ENCODE measurements around the gene SKI.
"Not testable (repeated sequence)": the region's sequence is repeated elsewhere in the genome, so short reads cannot be mapped to it uniquely, and the experiment has no call there.

SKI gene

DNA sequence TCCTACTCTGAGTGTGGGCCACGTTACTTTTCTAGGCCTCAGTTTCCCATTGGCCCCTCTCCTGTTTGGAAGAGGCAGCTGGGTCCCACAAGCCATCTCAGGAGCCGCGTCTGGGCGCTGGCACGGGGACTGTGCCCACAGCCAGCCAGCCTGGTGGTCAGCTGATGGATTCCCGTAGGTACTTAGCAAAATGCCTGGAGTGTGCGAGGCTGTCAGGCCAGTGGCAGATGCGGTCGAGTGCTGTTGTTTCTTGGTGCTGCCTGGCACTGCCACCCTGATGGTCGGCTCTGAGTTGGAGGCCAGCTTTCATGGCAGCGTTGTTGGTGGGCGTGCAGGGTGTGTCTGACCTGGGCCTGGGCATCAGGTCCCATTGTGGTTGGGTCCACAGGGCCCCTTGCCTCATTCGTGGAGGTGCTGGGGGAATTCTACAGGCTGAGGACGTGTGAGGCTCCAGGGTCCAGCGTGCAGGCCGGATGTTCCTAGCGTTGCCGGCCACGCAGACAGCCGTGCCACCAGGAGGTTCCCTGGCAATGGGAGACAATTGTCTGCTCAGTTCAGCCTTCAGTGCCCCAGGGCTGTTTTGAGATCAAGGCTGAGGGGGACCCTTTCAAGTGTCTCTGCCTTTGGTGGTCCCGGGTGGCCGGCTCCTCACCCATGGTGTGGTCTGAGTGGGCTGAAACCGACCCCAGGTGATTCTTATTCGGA, 20.9 kb downstream of the SKI start:
- DNase-seq, result no peak

DNA sequence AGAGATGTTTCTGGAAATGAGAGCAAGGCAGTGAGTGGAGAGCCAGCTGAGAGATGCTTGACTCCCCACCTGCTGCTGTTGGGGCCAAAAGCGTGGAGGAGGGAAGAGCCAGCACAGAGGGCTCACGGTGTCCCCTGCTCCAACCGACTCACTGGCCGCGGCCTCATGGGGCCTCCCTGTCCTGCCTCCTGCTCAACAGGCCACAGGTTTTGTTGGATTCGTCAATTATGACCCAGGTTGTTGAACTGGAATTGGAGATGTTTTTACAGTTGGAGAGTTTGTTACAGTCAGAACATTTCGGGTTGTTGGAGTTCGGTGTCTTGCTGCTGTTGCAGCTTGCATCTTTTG, 21.4 kb downstream of the SKI start:
- no peak for DNase-seq

DNA sequence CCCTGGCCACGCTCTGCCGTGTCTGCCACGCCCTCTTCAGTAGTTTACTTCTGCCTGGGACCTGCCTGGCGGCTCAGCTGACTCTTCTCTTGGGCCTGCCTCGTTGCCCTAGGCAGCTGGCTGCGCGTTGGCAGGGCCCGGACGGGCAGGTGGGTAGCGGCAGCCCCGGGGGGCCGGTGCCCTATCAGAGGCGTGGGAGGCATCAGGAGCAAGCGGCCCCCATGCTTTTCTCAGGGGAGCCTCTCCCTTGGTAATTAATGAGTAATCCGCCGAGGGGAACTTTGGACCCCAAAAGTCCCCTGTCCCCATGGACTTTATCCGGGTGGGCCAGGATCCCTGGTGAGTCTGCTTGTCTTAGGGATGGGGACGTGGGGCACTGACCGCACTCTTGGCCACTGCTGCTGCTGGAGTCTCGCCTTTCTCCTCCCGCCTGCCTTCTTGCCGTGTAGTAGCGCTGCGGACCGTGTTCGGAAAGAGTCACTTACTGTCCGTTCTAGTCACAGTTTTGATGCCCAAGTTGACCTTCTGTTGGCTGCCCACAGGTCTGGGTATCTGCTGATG, 22.7 kb downstream of the SKI start:
- DNase-seq, result no peak

DNA sequence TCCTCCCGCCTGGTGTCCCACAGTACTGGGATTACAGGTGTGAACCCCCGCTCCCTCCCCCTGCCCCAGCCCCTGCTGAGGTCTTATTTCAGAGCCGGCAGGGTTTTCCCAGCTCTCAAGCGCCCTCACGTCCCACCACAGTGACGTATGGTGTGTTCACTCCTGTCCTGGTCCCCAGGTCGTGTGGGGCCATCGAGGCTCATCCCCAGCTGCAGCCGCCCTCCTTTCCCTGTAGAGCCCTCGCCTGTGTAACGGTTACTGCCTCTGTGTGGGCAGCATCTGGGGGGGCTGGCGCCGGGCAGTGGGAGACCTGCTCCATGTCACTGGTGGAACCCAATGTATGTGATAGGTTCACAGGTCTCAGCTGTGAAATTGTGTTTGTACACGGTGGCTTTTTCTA, 23.2 kb downstream of the SKI start:
- DNase-seq, result no peak

DNA sequence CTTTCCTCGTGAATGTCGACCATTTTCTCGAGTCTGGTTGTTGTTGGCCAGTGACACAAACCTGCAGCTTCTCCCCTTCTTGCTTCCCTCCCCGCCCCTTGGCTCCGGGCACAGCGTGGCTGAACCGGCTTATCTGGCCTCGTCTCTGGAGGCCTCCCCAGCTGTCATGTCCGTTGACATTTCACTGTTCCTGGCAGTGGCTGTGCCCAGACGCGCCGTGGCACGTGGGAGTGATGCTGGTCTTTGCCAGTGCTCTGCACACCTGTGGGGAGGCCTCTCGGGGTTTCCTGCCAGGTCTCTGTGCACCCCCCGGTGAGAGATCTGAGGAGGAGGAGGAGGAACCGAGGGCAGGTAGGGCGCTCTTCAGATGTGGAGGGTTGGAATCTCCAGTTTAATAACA, 23.7 kb downstream of the SKI start:
- no peak for DNase-seq

DNA sequence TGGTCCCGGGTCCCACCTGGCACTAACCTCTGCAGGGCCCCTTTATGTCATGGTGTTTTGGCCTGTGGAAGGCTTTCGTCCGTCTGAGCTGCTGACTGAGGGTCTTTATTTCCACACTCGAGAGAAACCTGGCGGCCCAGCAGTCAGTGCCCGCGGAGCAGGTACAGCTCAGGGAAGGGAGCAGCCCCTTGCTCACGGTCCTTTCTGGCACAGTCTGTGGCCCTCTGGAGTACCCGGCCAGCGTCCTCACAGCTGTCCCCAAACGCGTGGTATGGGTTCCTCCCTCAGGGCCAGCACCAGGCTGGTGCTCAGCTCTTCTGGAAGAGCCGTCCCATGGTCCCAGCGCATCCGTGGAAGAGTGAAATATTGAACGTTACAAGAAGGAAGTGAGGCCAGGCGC, 24.3 kb downstream of the SKI start:
- no peak for DNase-seq

DNA sequence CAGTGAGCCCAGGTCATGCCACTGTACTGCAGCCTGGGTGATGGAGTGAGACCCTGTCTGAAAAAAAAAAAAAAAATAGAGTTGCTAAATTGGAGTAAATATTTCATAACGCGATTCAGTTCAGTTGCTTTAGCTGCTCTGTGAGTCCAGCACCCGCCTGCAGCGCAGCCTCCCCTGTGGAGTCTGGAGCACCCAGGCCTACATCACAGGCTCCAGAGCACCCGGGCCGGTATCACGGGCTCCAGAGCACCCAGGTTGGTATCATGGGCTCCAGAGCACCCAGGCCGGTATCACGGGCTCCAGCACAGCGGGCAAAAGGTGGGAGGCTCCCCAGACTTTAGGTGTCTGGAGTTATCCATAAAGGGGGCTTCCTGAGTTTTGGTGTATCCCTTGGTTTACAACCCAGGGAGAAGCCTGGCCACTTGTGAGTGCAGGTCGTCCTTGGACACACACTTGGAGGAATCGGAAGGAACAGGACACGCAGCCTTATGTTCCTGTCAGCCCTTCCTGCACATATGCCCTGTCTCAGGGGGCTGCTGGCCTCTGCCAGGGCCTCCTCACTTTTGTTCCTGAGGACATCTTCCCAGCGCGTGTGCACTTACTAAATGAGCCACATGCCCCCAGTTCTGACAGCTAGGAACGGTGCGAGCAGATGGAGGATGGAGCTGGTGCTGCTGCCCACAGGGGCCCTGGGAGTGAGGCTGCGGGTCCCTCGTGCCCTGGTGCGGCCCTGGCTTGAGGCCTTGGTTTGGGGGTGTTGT, 25.1 kb downstream of the SKI start:
- DNase-seq, result no peak

DNA sequence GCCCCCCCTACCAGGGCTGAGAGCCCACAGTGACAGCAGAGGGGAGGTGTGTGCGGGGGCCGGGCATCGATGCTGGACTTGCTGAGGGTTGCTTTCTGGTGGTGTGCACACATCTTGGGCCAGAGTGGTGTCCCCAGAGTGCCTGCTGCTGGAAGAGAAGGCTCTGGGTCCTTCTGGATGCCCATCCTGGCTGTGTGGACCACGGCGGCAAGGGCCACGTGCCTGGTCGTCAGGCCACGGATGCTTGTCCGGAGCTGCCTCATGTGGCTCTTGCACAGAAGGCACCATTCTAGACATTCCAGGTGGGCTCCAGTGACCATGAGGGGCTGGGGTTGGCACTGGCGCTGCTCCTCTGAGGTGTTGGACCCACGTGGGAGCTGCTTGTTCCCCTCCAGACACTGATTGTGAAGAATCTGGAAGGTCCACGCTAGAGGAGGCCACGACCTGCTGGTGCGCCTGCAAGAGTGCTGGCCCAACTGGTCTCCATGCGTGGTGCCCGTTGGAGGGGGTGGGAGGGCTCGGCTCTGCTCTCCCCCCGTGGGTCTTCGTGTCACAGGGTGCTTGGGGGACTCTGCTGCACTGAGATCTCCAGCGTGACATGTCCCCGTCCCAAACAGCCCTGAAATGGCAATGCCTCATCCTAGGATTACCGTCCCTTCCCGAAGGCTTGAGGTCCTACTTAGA, 25.8 kb downstream of the SKI start:
- no peak for DNase-seq

DNA sequence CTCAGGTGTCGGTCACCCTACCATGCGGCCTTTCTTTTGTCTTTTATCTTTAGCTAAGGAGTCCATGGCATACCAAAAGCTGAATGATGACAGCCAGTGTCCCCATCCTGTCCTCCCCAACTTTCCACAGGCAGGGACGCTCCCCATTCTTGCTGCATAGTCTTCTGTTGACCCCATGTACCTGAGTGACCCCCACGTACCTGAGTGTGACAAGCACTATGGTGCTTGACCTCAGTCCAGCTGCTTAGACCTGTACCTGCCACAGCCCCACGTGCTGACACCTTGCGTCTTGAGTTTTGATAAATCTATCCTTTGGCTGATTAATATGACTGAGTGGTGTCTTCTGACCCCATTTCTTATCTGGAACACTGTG, 26.9 kb downstream of the SKI start:
- DNase-seq, result no peak

DNA sequence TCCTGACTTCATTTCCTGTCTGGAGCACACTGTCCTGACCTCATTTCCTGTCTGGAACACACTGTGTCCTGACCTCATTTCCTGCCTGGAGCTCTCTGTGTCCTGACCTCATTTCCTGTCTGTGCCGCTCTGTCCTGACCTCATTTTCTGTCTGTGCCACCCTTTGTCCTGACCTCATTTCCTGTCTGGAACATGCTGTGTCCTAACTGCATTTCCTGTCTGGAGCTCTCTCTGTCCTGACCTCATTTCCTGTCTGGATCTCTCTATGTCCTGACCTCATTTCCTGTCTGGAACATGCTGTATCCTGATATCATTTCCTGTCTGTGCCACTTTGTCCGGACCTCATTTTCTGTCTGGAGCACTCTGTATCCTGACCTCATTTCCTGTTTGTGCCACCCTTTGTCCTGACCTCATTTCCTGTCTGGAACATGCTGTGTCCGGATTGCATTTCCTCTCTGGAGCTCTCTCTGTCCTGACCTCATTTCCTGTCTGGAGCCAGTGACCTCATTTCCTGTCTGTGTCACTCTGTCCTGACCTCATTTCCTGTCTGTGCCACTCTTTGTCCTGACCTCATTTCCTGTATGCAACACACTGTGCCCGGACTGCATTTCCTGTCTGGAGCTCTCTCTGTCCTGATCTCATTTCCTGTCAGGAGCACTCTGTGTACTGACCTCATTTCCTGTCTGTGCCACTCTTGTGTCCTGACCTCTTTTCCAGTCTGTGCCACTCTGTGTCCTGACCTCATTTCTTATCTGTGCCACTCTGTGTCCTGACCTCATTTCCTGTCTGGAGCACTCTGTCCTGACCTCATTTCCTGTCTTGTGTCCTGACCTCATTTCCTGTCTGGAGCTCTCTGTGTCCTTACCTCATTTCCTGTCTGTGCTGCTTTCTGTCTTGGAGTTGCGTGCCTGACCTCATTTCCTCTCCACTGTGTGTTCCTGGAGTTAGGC, 27.6 kb downstream of the SKI start:
- DNase-seq, result no peak

DNA sequence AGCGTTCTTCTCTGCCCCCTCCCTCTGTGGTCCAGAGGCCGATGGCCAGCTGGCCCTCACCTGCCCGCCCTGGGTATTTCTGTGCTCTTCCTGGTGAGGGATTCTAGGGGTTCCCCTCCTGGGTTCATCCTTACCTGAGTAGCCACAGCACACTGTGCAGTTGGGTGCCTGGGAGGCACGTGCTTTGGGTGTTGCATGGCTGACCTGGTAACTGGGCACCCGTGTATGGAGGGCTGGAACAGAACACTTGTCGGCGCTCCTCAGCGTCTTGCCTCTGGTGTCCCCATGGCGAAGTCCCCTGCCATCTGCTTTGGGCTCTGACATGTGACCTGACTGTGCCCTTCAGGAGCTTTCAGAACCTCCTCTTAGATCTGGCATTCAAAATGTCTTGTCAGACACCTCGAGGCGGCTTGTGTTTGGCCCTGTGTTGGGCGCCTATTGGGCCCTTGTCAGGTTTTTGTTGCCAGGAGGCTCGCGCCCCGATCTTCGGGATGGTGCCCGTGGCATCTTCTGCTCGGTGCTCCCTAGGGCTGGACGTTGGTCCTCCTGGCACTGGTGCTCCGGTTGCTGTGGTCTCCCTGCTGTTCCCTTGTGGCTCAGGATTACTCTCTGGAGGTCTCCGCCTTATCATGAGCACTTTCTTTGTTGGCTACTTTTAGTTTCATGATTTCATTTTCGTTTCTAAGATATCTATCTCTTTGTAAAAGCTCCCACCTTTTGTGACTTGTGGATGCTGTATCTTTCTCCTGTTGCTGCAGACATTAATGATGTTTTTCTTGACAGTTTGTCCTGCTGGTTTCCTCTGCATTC, 28.5 kb downstream of the SKI start:
- DNase-seq, result no peak

DNA sequence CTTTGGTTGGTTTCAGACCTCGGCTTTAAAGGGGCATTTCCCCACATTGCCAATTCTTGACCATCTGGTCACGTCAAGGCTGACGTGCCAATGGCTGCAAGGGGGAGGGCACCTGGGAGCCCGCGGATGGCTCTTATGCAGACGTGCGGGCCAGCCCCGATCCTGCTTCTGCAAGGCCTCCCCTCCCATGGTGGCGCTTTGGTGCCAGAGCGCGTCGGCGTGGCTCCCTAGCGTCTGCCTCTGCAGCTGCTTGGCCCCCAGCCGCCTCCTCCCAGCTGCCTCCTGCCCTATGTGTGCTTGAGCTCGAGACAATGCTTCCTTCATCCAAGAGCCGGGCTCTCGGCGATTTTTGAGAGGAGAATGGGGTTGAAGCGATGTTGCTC, 29.1 kb downstream of the SKI start:
- DNase-seq, result no peak

DNA sequence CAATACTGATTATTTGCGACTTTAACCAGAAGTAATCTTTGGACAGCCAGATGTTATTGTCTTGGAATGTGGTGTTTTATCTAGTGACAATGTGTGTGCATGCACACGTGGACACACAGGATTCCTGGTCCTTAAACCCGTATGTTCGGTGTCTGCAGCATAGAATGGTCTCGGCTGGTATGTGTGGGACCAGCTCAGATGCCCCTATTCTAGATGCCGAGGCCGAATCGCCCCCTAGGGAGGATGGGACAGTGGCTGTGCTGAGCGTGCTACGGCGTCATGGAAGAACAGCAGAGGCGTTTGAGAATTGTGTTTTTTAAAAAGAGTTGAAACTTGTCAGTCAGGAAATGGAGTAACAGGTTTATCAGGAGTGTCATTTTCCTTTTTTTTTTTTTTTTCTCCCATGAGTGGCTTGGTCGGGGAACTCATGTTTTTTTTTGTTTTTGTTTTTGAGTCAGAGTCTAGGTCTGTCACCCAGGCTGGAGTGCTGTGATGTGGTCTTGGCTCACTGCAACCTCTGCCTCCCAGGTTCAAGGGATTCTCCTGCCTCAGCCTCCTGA, 30.1 kb downstream of the SKI start:
- no peak for DNase-seq

DNA sequence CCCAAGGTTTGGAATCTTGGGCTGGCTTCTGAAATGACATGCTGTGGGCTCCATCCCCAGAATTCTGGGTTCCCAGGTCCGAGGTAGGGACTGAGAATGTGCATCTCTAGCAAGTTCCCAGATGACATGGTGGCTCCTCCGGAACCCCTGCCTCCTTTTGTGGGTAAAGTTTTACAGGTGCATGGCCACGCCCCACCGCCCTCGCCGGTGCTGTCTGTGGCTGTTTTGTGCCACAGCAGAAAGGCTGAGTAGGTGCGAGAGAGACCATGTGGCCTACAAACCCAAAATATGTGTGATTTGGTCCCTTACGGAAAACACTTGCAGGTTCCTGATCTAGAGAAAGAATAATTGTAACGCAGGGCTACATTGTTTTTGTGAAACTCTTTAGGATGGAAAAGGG, 30.9 kb downstream of the SKI start:
- no peak for DNase-seq

DNA sequence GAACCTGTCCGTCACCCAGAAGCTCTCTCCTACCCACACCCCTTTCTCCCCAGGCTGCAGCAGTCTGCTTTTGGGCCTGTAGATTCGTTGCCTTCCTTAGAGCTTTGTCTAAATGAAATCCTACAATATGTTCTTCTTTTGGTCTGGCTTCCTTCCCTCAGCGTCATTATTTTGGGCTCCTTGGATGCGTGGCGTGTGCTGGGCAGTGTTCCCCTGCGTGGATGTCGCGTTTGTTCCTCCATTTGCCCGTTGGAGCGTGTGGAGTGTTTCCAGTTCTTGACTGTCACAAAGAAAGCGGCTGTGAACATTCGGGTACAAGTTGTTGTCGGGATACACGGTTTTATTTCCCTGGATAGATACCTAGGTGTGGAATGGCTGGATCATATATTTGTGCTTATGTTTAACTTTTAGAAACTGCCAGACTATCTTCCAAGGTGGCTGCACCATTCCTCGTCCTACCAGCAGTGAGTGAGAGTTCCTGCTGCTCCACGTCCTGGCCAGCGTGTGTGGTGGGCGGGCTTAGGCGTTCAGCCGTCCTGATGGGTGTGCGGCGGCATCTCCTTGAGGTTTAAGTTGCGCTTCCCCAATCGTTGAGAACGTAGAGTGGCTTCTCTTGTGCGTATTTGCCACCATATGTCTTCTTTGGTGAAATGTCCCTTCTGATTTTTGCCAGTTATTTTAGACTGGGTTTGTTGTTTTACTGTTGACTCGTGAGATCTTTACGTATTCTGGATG, 31.7 kb downstream of the SKI start:
- no peak for DNase-seq

DNA sequence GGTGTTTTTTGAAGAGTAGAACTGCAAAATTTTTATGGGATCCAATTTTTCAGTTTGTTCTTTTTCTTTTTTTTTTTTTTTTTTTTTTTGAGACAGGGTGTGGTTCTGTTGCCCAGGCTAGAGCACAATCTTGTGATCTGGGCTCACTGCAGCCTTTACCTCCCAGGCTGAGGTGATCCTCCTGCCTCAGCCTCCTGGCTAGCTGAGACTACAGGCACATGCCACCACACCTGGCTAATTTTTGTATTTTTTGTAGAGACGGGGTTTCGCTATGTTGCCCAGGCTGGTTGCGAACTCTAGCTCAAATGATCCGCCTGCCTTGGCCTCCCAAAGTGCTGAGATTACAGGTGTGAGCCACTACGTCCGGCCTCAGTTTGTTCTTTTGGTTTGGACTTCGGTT, 32.4 kb downstream of the SKI start:
- DNase-seq, result not testable (repeated sequence)

DNA sequence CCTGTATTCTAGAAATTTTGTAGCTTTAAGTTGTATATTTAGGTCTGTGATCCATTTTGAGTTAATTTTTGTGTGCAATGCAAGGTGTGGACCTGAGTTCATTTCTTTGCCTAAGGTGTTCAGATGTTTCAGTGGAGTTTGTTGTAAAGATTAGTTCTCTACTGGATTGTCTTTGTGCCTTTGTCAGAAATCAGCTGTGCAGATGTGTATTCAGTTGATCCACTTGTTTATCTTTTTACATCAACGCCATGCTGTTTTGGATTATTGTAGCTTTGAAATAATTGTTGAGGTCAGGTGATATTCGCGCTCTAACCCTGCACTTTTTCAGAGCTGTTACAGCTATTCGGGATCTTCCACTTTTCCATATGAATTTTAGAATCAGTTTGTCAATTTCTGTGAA, 32.8 kb downstream of the SKI start:
- DNase-seq, result no peak

DNA sequence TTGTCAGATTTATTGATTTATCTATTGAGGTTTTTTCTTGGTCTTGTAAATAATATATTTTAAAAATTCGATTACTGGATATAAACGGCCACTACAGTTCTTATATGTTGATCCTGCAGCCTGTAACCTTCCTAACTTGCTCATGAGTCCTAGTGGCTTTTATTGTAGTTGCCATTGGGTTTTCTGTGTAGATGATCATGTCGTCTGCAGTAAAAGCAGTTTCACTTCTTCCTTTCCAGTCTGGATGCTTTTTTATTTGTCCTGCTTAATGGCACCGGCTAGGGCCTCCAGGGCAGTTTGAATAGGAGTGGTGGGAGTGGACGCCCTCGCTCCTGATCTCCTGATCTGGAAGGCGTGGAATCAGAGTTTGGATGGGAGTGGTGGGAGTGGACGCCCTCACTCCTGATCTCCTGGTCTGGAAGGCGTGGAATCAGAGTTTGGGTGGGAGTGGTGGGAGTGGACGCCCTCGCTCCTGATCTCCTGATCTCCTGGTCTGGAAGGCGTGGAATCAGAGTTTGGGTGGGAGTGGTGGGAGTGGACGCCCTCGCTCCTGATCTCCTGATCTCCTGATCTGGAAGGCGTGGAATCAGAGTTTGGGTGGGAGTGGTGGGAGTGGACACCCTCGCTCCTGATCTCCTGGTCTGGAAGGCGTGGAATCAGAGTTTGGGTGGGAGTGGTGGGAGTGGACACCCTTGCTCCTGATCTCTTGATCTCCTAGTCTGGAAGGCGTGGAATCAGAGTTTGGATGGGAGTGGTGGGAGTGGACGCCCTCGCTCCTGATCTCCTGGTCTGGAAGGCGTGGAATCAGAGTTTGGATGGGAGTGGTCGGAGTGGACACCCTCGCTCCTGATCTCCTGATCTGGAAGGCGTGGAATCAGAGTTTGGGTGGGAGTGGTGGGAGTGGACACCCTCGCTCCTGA, 33.6 kb downstream of the SKI start:
- DNase-seq, result not testable (repeated sequence)

DNA sequence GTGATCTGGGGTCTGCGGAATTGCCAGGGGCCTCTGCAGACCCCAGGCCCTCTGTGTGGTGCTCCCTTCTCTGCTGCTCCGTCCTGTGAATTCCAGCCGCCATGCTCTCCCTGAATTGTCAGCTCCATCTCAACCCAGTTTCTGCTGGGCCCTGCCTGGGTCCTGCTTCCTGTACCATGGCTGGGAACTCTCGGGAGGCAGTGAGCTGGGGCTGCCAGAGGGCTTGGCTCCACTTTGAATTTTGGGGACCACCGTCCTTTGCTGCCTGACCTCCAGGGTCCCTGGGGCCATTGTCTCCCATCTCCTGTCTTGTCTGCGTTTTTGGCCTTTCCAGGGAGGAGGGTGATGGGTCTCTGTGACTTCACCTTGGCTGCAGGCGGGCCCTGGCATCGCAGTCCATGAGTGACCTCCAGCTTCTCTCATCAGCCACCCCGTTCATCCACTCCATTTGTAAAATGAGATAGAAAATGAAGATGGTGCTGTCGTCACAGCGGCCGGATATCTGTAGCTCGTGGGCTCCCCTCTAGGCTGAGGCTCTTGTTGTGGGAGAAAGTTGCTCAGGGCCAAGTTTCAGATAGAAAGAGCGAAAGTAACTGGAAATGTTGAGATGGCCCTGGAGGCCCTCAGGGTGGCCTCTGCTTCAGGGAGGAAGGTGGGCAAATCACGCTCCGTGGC, 38.3 kb downstream of the SKI start:
- no peak for DNase-seq
